GM21825 (cell line): Measurements from ENCODE around the gene GOSR2.

Experiments
- ATAC-seq: cut with Tn5 transposase; IDR thresholded peaks from one replicate; pipeline ENCODE4 v1.9.1; 2021; ENCODE audit warnings: mild to moderate bottlenecking, moderate library complexity; ENCODE audit not compliant: unreplicated experiment

The GOSR2 gene

GRCh38 chr17:46922804-46923635 is at the start of gene GOSR2:
TSS of gene GOSR2 (plus strand) at chr17:46923160. CDS start at chr17:46923193, 33 bp downstream.
- ATAC-seq = peak; percentile 87

- no peak for ATAC-seq
Measured at GRCh38 chr17:46873941-46874645, 48.9 kb upstream of the GOSR2 start.

- no peak for ATAC-seq
Measured at GRCh38 chr17:46874906-46875305, 48.1 kb upstream of the GOSR2 start.

GRCh38 chr17:46875849-46876352 is 47.1 kb upstream of the GOSR2 start:
- no peak for ATAC-seq

GRCh38 chr17:46876353-46876887 is 46.5 kb upstream of the GOSR2 start:
- no peak for ATAC-seq

- ATAC-seq = no peak
Measured at GRCh38 chr17:46876926-46877325, 46.0 kb upstream of the GOSR2 start.

- ATAC-seq = no peak
Measured at GRCh38 chr17:46877466-46877865, 45.5 kb upstream of the GOSR2 start.

- ATAC-seq = no peak
Measured at GRCh38 chr17:46878055-46878454, 44.9 kb upstream of the GOSR2 start.

GRCh38 chr17:46879101-46879500 is 43.9 kb upstream of the GOSR2 start:
- ATAC-seq = no peak

- no peak for ATAC-seq
Measured at GRCh38 chr17:46881015-46881414, 41.9 kb upstream of the GOSR2 start.

- ATAC-seq = no peak
Measured at GRCh38 chr17:46882666-46883065, 40.3 kb upstream of the GOSR2 start.

GRCh38 chr17:46883871-46884520 is 39.0 kb upstream of the GOSR2 start:
- no peak for ATAC-seq

GRCh38 chr17:46884552-46884951 is 38.4 kb upstream of the GOSR2 start:
- ATAC-seq = no peak

- ATAC-seq = no peak
Measured at GRCh38 chr17:46885415-46886309, 37.3 kb upstream of the GOSR2 start.

GRCh38 chr17:46886310-46886663 is 36.7 kb upstream of the GOSR2 start:
- ATAC-seq = no peak

GRCh38 chr17:46887717-46888116 is 35.2 kb upstream of the GOSR2 start:
- no peak for ATAC-seq

GRCh38 chr17:46888727-46889126 is 34.2 kb upstream of the GOSR2 start:
- no peak for ATAC-seq

GRCh38 chr17:46889519-46889918 is 33.4 kb upstream of the GOSR2 start:
- no peak for ATAC-seq

GRCh38 chr17:46889992-46890564 is 32.9 kb upstream of the GOSR2 start:
- no peak for ATAC-seq

GRCh38 chr17:46890638-46891037 is 32.3 kb upstream of the GOSR2 start:
- ATAC-seq = no peak
